ENCODE data around the gene IMMP2L. TPM values are rescaled to one million over a fixed set of nuclear protein-coding genes. Genes with fewer than 3 reads are reported as not detected.

Gene IMMP2L
- total and polyA plus RNA-seq, 2 of the 13 experiments (the other 11 are each of a cell fraction or from before 2014, with no cell fraction given) = 7.8 to 16.9 TPM

GRCh38 chr7:111173528-111173927, 388.8 kb downstream of the IMMP2L start (continued):
- TF ChIP-seq ZHX1 (CRISPR knock-in tag; IDR thresholded peaks at IDR 0.05; ENCODE audit: low read depth) = no peak
- no peak for TF ChIP-seq RXRA (CRISPR knock-in tag; IDR thresholded peaks at IDR 0.05)
- no peak for TF ChIP-seq ZNF614 (CRISPR knock-in tag; IDR thresholded peaks at IDR 0.05; ENCODE audit: borderline replicate concordance)
- TF ChIP-seq ZNF44 (CRISPR knock-in tag; IDR thresholded peaks at IDR 0.05) = no peak

GRCh38 chr7:111172564-111173257, 389.6 kb downstream of the IMMP2L start:
- CTCF ChIA-PET (ENCODE audit: low intra/inter-chr PET ratio, low total read pairs) = no interaction called here
- Histone ChIP-seq H3K4me1 (ENCODE audit: insufficient read depth, low read length) (no peaks in the 10 kb centered on the region), H3K36me3 (replicated peaks in 1 of 2; ENCODE audit: control insufficient read depth in 1 of 2, insufficient read depth in 2 of 2, low read length in 2 of 2) (no peaks in the 10 kb centered on the region), H3K4me2 (ENCODE audit: low read depth, low read length) (no peak overlapping the region), H3K27me3 (ENCODE audit: control insufficient read depth in 1 of 2, insufficient read depth in 2 of 2, low read length in 2 of 2) (no peaks in the 10 kb centered on the region; a peak in 1 of 5 replicates), H4K20me1 (ENCODE audit: insufficient read depth, low read length) (no peaks in the 10 kb centered on the region), H3K9ac (ENCODE audit: insufficient read depth, low read depth, low read length) (no peak overlapping the region), H3K79me2 (ENCODE audit: insufficient read depth, low read length) (no peaks in the 10 kb centered on the region), H3K27ac (ENCODE audit: extremely low read length, insufficient read depth, low read length) (no peak overlapping the region), H3K4me3 (replicated peaks in 1 of 3; ENCODE audit: insufficient read depth in 1 of 3, low read depth in 2 of 3, low read length in 3 of 3) (no peak overlapping the region), H2AFZ (ENCODE audit: low read length) (no peak overlapping the region), H3K9me3 (ENCODE audit: low read length) (no peaks in the 10 kb centered on the region)
- FAIRE-seq (no peak), DNase-seq (ENCODE audit: low spot score) (no peak), ATAC-seq (no peak)
- no TSS peak for BruUV-seq (replicated peaks)
- in situ Hi-C loops (cut with HindIII; ENCODE audit: extremely low pct_ligation_motif_present, low pct_unique_long_range_greater_than_20kb) (no loop called here), intact Hi-C loops (cut with micrococcal nuclease; ENCODE audit: unreplicated experiment) (no loop called here)
- WGBS (ENCODE audit: low lambda C conversion rate) = 53% methylated on average over 2 of the region's 2 CpGs
- POLR2A ChIA-PET = no interaction called here
- TF ChIP-seq, protein P1, sequence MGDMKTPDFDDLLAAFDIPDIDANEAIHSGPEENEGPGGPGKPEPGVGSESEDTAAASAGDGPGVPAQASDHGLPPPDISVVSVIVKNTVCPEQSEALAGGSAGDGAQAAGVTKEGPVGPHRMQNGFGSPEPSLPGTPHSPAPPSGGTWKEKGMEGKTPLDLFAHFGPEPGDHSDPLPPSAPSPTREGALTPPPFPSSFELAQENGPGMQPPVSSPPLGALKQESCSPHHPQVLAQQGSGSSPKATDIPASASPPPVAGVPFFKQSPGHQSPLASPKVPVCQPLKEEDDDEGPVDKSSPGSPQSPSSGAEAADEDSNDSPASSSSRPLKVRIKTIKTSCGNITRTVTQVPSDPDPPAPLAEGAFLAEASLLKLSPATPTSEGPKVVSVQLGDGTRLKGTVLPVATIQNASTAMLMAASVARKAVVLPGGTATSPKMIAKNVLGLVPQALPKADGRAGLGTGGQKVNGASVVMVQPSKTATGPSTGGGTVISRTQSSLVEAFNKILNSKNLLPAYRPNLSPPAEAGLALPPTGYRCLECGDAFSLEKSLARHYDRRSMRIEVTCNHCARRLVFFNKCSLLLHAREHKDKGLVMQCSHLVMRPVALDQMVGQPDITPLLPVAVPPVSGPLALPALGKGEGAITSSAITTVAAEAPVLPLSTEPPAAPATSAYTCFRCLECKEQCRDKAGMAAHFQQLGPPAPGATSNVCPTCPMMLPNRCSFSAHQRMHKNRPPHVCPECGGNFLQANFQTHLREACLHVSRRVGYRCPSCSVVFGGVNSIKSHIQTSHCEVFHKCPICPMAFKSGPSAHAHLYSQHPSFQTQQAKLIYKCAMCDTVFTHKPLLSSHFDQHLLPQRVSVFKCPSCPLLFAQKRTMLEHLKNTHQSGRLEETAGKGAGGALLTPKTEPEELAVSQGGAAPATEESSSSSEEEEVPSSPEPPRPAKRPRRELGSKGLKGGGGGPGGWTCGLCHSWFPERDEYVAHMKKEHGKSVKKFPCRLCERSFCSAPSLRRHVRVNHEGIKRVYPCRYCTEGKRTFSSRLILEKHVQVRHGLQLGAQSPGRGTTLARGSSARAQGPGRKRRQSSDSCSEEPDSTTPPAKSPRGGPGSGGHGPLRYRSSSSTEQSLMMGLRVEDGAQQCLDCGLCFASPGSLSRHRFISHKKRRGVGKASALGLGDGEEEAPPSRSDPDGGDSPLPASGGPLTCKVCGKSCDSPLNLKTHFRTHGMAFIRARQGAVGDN (CRISPR knock-in tag; IDR thresholded peaks at IDR 0.05) = no peak
- TF ChIP-seq, protein P2, sequence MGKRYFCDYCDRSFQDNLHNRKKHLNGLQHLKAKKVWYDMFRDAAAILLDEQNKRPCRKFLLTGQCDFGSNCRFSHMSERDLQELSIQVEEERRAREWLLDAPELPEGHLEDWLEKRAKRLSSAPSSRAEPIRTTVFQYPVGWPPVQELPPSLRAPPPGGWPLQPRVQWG (CRISPR knock-in tag; IDR thresholded peaks at IDR 0.05; ENCODE audit: borderline replicate concordance, low read depth) = no peak
- no peak for TF ChIP-seq KLF15 (CRISPR knock-in tag; IDR thresholded peaks at IDR 0.05; ENCODE audit: borderline replicate concordance)
- TF ChIP-seq, protein P3, sequence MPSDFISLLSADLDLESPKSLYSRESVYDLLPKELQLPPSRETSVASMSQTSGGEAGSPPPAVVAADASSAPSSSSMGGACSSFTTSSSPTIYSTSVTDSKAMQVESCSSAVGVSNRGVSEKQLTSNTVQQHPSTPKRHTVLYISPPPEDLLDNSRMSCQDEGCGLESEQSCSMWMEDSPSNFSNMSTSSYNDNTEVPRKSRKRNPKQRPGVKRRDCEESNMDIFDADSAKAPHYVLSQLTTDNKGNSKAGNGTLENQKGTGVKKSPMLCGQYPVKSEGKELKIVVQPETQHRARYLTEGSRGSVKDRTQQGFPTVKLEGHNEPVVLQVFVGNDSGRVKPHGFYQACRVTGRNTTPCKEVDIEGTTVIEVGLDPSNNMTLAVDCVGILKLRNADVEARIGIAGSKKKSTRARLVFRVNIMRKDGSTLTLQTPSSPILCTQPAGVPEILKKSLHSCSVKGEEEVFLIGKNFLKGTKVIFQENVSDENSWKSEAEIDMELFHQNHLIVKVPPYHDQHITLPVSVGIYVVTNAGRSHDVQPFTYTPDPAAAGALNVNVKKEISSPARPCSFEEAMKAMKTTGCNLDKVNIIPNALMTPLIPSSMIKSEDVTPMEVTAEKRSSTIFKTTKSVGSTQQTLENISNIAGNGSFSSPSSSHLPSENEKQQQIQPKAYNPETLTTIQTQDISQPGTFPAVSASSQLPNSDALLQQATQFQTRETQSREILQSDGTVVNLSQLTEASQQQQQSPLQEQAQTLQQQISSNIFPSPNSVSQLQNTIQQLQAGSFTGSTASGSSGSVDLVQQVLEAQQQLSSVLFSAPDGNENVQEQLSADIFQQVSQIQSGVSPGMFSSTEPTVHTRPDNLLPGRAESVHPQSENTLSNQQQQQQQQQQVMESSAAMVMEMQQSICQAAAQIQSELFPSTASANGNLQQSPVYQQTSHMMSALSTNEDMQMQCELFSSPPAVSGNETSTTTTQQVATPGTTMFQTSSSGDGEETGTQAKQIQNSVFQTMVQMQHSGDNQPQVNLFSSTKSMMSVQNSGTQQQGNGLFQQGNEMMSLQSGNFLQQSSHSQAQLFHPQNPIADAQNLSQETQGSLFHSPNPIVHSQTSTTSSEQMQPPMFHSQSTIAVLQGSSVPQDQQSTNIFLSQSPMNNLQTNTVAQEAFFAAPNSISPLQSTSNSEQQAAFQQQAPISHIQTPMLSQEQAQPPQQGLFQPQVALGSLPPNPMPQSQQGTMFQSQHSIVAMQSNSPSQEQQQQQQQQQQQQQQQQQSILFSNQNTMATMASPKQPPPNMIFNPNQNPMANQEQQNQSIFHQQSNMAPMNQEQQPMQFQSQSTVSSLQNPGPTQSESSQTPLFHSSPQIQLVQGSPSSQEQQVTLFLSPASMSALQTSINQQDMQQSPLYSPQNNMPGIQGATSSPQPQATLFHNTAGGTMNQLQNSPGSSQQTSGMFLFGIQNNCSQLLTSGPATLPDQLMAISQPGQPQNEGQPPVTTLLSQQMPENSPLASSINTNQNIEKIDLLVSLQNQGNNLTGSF (CRISPR knock-in tag; IDR thresholded peaks at IDR 0.05) = no peak

All from HepG2 (cell line).